ENCODE results near the gene VTI1A. TPM values are rescaled to one million over a fixed set of nuclear protein-coding genes. Genes with fewer than 3 reads are reported as not detected.
A peak's percentile ranks its signal among the peaks of the same experiment; 100 is the strongest.

The VTI1A gene
- total and polyA plus RNA-seq, 2 of the 13 experiments (the other 11 are each of a cell fraction or from before 2014, with no cell fraction given): 11.7 to 32.7 TPM

GRCh38 chr10:112531421-112531820 lies 84.4 kb downstream of the VTI1A start:
- Histone ChIP-seq H3K27ac (ENCODE audit: extremely low read length, insufficient read depth, low read length) (no peak overlapping the region), H3K9me3 (ENCODE audit: low read length) (no peaks in the 10 kb centered on the region), H4K20me1 (ENCODE audit: insufficient read depth, low read length) (no peaks in the 10 kb centered on the region), H3K4me2 (ENCODE audit: low read depth, low read length) (no peak overlapping the region), H3K36me3 (replicated peaks in 1 of 2; ENCODE audit: control insufficient read depth in 1 of 2, insufficient read depth in 2 of 2, low read length in 2 of 2) (peaks cover 0 to 2% of the 10 kb centered on the region in 2 experiments; a peak in 1 of 5 replicates), H3K4me3 (replicated peaks in 1 of 3; ENCODE audit: insufficient read depth in 1 of 3, low read depth in 2 of 3, low read length in 3 of 3) (no peak overlapping the region), H3K9ac (ENCODE audit: insufficient read depth, low read depth, low read length) (no peak overlapping the region), H3K79me2 (ENCODE audit: insufficient read depth, low read length) (no peaks in the 10 kb centered on the region), H3K4me1 (ENCODE audit: insufficient read depth, low read length) (peaks cover 13% of the 10 kb centered on the region), H2AFZ (ENCODE audit: low read length) (no peak overlapping the region), H3K27me3 (ENCODE audit: control insufficient read depth in 1 of 2, insufficient read depth in 2 of 2, low read length in 2 of 2) (no peaks in the 10 kb centered on the region)
- intact Hi-C loops (cut with micrococcal nuclease; ENCODE audit: unreplicated experiment): no loop called here
- POLR2A ChIA-PET: no interaction called here
- in situ Hi-C loops (cut with HindIII; ENCODE audit: extremely low pct_ligation_motif_present, low pct_unique_long_range_greater_than_20kb): no loop called here
- CTCF ChIA-PET (ENCODE audit: low intra/inter-chr PET ratio, low total read pairs): no interaction called here
- FAIRE-seq (no peak), DNase-seq (ENCODE audit: low spot score) (no peak), ATAC-seq (no peak)
- no peak for TF ChIP-seq ZNF652 (CRISPR knock-in tag; IDR thresholded peaks at IDR 0.05; ENCODE audit: borderline replicate concordance, low read depth)
- no peak for TF ChIP-seq MTF1 (CRISPR knock-in tag; IDR thresholded peaks at IDR 0.05)
- no peak for TF ChIP-seq PAF1 (CRISPR knock-in tag; IDR thresholded peaks at IDR 0.05)
- TF ChIP-seq SP140L (CRISPR knock-in tag; IDR thresholded peaks at IDR 0.05; ENCODE audit: borderline replicate concordance): no peak
- no peak for TF ChIP-seq RFX3 (CRISPR knock-in tag; IDR thresholded peaks at IDR 0.05)
- TF ChIP-seq ZNF639 (CRISPR knock-in tag; conservative IDR thresholded peaks at IDR 0.05): no peak
- BruUV-seq (replicated peaks): no TSS peak
- 97% methylated on average over 6 of the region's 6 CpGs for WGBS (ENCODE audit: low lambda C conversion rate)

DNA sequence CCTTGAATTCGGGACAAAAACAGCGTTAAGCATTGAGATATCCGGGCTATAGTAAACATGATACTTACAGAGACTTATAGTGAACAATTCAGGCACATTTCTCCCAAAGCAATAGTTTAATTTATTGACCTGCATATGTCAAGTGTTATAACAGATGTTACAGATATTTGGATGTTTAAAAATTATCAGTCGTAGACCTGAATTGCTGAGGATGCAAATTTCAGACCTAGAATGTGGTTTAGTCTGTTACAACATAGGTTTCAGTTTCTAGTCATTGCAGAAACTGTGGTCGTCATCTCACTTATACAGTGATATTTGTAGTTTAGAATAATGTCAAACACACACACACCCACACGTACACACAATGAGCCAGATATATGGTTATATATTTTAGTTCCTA lies 85.2 kb downstream of the VTI1A start:
- BruUV-seq (replicated peaks): no TSS peak
- 82% methylated on average over 6 of the region's 6 CpGs for WGBS (ENCODE audit: low lambda C conversion rate)
- Histone ChIP-seq H3K36me3 (replicated peaks in 1 of 2; ENCODE audit: control insufficient read depth in 1 of 2, insufficient read depth in 2 of 2, low read length in 2 of 2) (peaks cover 2% of the 10 kb centered on the region in 2 experiments; a peak in 2 of 5 replicates), H3K27me3 (ENCODE audit: control insufficient read depth in 1 of 2, insufficient read depth in 2 of 2, low read length in 2 of 2) (no peaks in the 10 kb centered on the region), H2AFZ (ENCODE audit: low read length) (no peak overlapping the region), H3K4me3 (replicated peaks in 1 of 3; ENCODE audit: insufficient read depth in 1 of 3, low read depth in 2 of 3, low read length in 3 of 3) (no peak overlapping the region), H3K9me3 (ENCODE audit: low read length) (no peaks in the 10 kb centered on the region), H3K4me2 (ENCODE audit: low read depth, low read length) (no peak overlapping the region), H3K9ac (ENCODE audit: insufficient read depth, low read depth, low read length) (no peak overlapping the region), H3K4me1 (ENCODE audit: insufficient read depth, low read length) (peaks cover 13% of the 10 kb centered on the region), H3K79me2 (ENCODE audit: insufficient read depth, low read length) (no peaks in the 10 kb centered on the region), H3K27ac (ENCODE audit: extremely low read length, insufficient read depth, low read length) (no peak overlapping the region), H4K20me1 (ENCODE audit: insufficient read depth, low read length) (no peaks in the 10 kb centered on the region)
- ATAC-seq (no peak), DNase-seq (ENCODE audit: low spot score) (no peak), FAIRE-seq (no peak)
- TF ChIP-seq ZNF816 (CRISPR knock-in tag; IDR thresholded peaks at IDR 0.05; ENCODE audit: borderline replicate concordance) (no peak), MAFF (IDR thresholded peaks at IDR 0.05; ENCODE audit: low read depth, low read length) (peak; percentile 90), MAFK (conservative IDR thresholded peaks at IDR 0.05 in 1 of 2, IDR thresholded peaks at IDR 0.05 in 1 of 2; ENCODE audit: low read length in 2 of 2) (peak; percentile 89 to 94)
- in situ Hi-C loops (cut with HindIII; ENCODE audit: extremely low pct_ligation_motif_present, low pct_unique_long_range_greater_than_20kb) (no loop called here), intact Hi-C loops (cut with micrococcal nuclease; ENCODE audit: unreplicated experiment) (no loop called here)
- ChIA-PET POLR2A (no interaction called here), CTCF (ENCODE audit: low intra/inter-chr PET ratio, low total read pairs) (no interaction called here)

All from HepG2 (cell line).